ENCODE results near the gene CENATAC. TPM values are rescaled to one million over a fixed set of nuclear protein-coding genes. Genes with fewer than 3 reads are reported as not detected.
A peak's percentile ranks its signal among the peaks of the same experiment; 100 is the strongest.

CENATAC gene
- total and polyA plus RNA-seq, 8 donors = 34.5 to 53.0 (median 41.5) TPM

GRCh38 chr11:119062779-119063178 lies 64.8 kb downstream of the CENATAC start:
- Histone ChIP-seq H3K4me3 (no peak overlapping the region), H3K27ac (no peak overlapping the region), H3K4me1 (peaks cover 10 to 28% of the 10 kb centered on the region in 2 donors), H3K9me3 (no peaks in the 10 kb centered on the region), H3K27me3 (no peaks in the 10 kb centered on the region), H3K36me3 (no peaks in the 10 kb centered on the region)
- no peak for ATAC-seq
- no peak for TF ChIP-seq CTCF (IDR thresholded peaks at IDR 0.05)
- intact Hi-C loops (cut with DNase I) = no loop called here
- DNase-seq = no peak

DNA sequence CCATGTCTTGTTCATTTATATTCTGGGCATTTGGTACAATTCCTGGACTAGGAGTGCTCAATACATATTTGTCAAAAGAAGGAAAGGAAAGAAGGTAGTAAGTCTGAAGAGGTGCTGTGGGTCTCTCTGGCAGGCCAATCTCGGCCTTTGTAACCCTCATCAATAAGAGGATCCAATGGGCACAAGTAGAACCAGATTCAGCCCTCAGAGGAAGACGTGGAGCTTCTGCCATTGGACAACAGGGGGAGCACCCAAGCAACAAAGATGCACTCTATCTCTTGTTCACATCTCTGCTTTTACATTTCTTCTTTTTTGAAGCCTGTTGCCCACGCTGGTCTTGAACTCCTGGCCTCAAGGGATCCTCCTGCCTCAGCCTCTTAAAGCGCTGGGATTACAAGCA lies 67.4 kb downstream of the CENATAC start:
- H3K27ac ChIP-seq = no peak overlapping the region
- intact Hi-C loops (cut with DNase I) = no loop called here
- ATAC-seq (no peak), DNase-seq (no peak)
- H3K4me3 ChIP-seq = no peak overlapping the region
- peaks cover 9 to 35% of the 10 kb centered on the region in 2 donors for H3K4me1 ChIP-seq
- TF ChIP-seq CTCF (IDR thresholded peaks at IDR 0.05) = peak in 1 of 2 donors; percentile 11
- no peaks in the 10 kb centered on the region for H3K27me3 ChIP-seq
- peaks cover 0 to 8% of the 10 kb centered on the region in 2 donors for H3K36me3 ChIP-seq
- no peaks in the 10 kb centered on the region for H3K9me3 ChIP-seq

Small RNAs within 50 kb of the gene (microRNA-seq; reads per million reads assigned to microRNA genes)
- gene MIR3656 = 0 reads per million in 2 donors

Other genes starting within 250 kb of the CENATAC start
- 100 to 1,000 TPM; 105 to 117 TPM for gene DDX6, start 207.0 kb upstream of the CENATAC start, total RNA-seq
- gene DDX6, start 207.0 kb upstream of the CENATAC start, polyA plus RNA-seq (ENCODE audit: insufficient read length in 6 of 6) = 100 to 1,000 TPM; 121 to 143 (median 138) TPM
- under 1 TPM in 1 of 2 donors, not detected in 1; 0.10 TPM for gene CXCR5, start 114.2 kb upstream of the CENATAC start, total RNA-seq
- gene CXCR5, start 114.2 kb upstream of the CENATAC start, polyA plus RNA-seq (ENCODE audit: insufficient read length in 6 of 6) = not detected
- 10 to 100 TPM; 79.4 to 88.9 TPM for gene BCL9L, start 72.2 kb upstream of the CENATAC start, total RNA-seq
- 10 to 100 TPM; 33.2 to 63.0 (median 49.9) TPM for gene BCL9L, start 72.2 kb upstream of the CENATAC start, polyA plus RNA-seq (ENCODE audit: insufficient read length in 6 of 6)
- not detected for gene UPK2, start 41.8 kb upstream of the CENATAC start, total RNA-seq
- 1 to 10 TPM; 2.2 to 4.3 (median 3.5) TPM for gene UPK2, start 41.8 kb upstream of the CENATAC start, polyA plus RNA-seq (ENCODE audit: insufficient read length in 6 of 6)
- not detected for gene FOXR1, start 26.4 kb upstream of the CENATAC start, total RNA-seq
- gene FOXR1, start 26.4 kb upstream of the CENATAC start, polyA plus RNA-seq (ENCODE audit: insufficient read length in 6 of 6) = not detected
- gene RPS25, start 20.2 kb downstream of the CENATAC start, total RNA-seq = 100 to 1,000 TPM; 786 to 872 TPM
- 1,000 to 10,000 TPM; 1,385 to 1,738 (median 1,562) TPM for gene RPS25, start 20.2 kb downstream of the CENATAC start, polyA plus RNA-seq (ENCODE audit: insufficient read length in 6 of 6)
- 10 to 100 TPM; 57.1 to 66.3 TPM for gene TRAPPC4, start 20.6 kb downstream of the CENATAC start, total RNA-seq
- 10 to 100 TPM; 72.4 to 92.7 (median 77.6) TPM for gene TRAPPC4, start 20.6 kb downstream of the CENATAC start, polyA plus RNA-seq (ENCODE audit: insufficient read length in 6 of 6)
- 10 to 100 TPM; 17.8 to 19.8 TPM for gene SLC37A4, start 32.7 kb downstream of the CENATAC start, total RNA-seq
- gene SLC37A4, start 32.7 kb downstream of the CENATAC start, polyA plus RNA-seq (ENCODE audit: insufficient read length in 6 of 6) = 10 to 100 TPM; 23.1 to 28.8 (median 27.0) TPM
- gene HYOU1, start 59.1 kb downstream of the CENATAC start, total RNA-seq = 100 to 1,000 TPM; 147 to 272 TPM
- gene HYOU1, start 59.1 kb downstream of the CENATAC start, polyA plus RNA-seq (ENCODE audit: insufficient read length in 6 of 6) = 10 to 100 TPM; 66.2 to 93.7 (median 77.4) TPM
- gene VPS11, start 69.7 kb downstream of the CENATAC start, total RNA-seq = 10 to 100 TPM; 30.5 to 35.0 TPM
- 10 to 100 TPM; 50.5 to 61.2 (median 57.0) TPM for gene VPS11, start 69.7 kb downstream of the CENATAC start, polyA plus RNA-seq (ENCODE audit: insufficient read length in 6 of 6)
- gene HMBS, start 86.7 kb downstream of the CENATAC start, total RNA-seq = 10 to 100 TPM; 16.5 to 32.0 TPM
- 10 to 100 TPM; 21.9 to 30.7 (median 24.1) TPM for gene HMBS, start 86.7 kb downstream of the CENATAC start, polyA plus RNA-seq (ENCODE audit: insufficient read length in 6 of 6)
- gene DPAGT1, start 103.7 kb downstream of the CENATAC start, total RNA-seq = 10 to 100 TPM; 50.3 to 56.2 TPM
- 10 to 100 TPM; 42.7 to 54.7 (median 47.8) TPM for gene DPAGT1, start 103.7 kb downstream of the CENATAC start, polyA plus RNA-seq (ENCODE audit: insufficient read length in 6 of 6)
- 10 to 100 TPM; 16.6 to 18.6 TPM for gene C2CD2L, start 109.2 kb downstream of the CENATAC start, total RNA-seq
- 1 to 10 TPM; 7.3 to 9.3 (median 8.0) TPM for gene C2CD2L, start 109.2 kb downstream of the CENATAC start, polyA plus RNA-seq (ENCODE audit: insufficient read length in 6 of 6)
- 10 to 100 TPM; 21.6 to 22.2 TPM for gene HINFP, start 123.4 kb downstream of the CENATAC start, total RNA-seq
- 10 to 100 TPM; 31.9 to 41.7 (median 39.2) TPM for gene HINFP, start 123.4 kb downstream of the CENATAC start, polyA plus RNA-seq (ENCODE audit: insufficient read length in 6 of 6)
- under 1 TPM; 0.26 to 0.64 TPM for gene ABCG4, start 150.9 kb downstream of the CENATAC start, total RNA-seq
- 1 to 10 TPM; 1.1 to 1.5 (median 1.3) TPM for gene ABCG4, start 150.9 kb downstream of the CENATAC start, polyA plus RNA-seq (ENCODE audit: insufficient read length in 6 of 6)
- gene NLRX1, start 170.6 kb downstream of the CENATAC start, total RNA-seq = 10 to 100 TPM; 15.0 to 15.7 TPM
- gene NLRX1, start 170.6 kb downstream of the CENATAC start, polyA plus RNA-seq (ENCODE audit: insufficient read length in 6 of 6) = 10 to 100 TPM in 5 of 6 donors, 1 to 10 TPM in 1; 9.9 to 12.5 (median 11.8) TPM
- gene NHERF4, start 187.3 kb downstream of the CENATAC start, total RNA-seq = not detected
- 1 to 10 TPM in 3 of 6 donors, under 1 TPM in 3; 0.77 to 1.3 (median 1.1) TPM for gene NHERF4, start 187.3 kb downstream of the CENATAC start, polyA plus RNA-seq (ENCODE audit: insufficient read length in 6 of 6)
- 10 to 100 TPM; 22.0 to 36.6 TPM for gene CBL, start 208.2 kb downstream of the CENATAC start, total RNA-seq
- gene CBL, start 208.2 kb downstream of the CENATAC start, polyA plus RNA-seq (ENCODE audit: insufficient read length in 6 of 6) = 10 to 100 TPM; 18.9 to 24.5 (median 21.6) TPM